CD4-positive, alpha-beta memory T cell (primary cell): Measurements from ENCODE around the gene MET. TPM values are rescaled to one million over a fixed set of nuclear protein-coding genes. Genes with fewer than 3 reads are reported as not detected.
A peak's percentile ranks its signal among the peaks of the same experiment; 100 is the strongest.

Experiments
- CTCF ChIA-PET: fragments of 350-600 bp; sonication (Branson Sonifier 250); formaldehyde crosslinking; loops from one replicate; lab custom pipeline; 2021; ENCODE audit warnings: inconsistent platforms; ENCODE audit not compliant: partially characterized antibody; lab: Charles Lee
- POLR2A ChIA-PET: fragments of 350-600 bp; sonication (Branson Sonifier 250); formaldehyde crosslinking; loops from one replicate; lab custom pipeline; 2021; ENCODE audit not compliant: partially characterized antibody; lab: Charles Lee
- DNase-seq, 5 donors: peaks; one replicate each; pipeline versions ENCODE4 v3.0.0 to v3.0.0-alpha.2; 2020 to 2022; ENCODE audit warnings: mixed read lengths in 1 of 5
- H3K27ac ChIP-seq: one replicate; pipeline ENCODE4 v1.7.0; 2013; ENCODE audit warnings: low read depth, low read length
- H3K27me3 ChIP-seq: 2 replicates; pipeline ENCODE4 v1.7.0; 2013; ENCODE audit warnings: mild to moderate bottlenecking, low read length, moderate library complexity; ENCODE audit not compliant: insufficient read depth
- H3K36me3 ChIP-seq: 2 replicates; pipeline ENCODE4 v1.7.0; 2013; ENCODE audit warnings: mild to moderate bottlenecking, low read length, moderate library complexity; ENCODE audit not compliant: insufficient read depth
- H3K4me1 ChIP-seq: 2 replicates; pipeline ENCODE4 v1.7.0; 2013; ENCODE audit warnings: mild to moderate bottlenecking, low read length, moderate library complexity; ENCODE audit not compliant: insufficient read depth
- H3K4me3 ChIP-seq, 2 donors: one replicate each; pipeline ENCODE4 v1.7.0; 2013; ENCODE audit warnings: low read length in 2 of 2, mild to moderate bottlenecking in 1 of 2
- H3K9me3 ChIP-seq, 2 donors: one replicate each; pipeline ENCODE4 v1.7.0; 2013; ENCODE audit warnings: low read length in 2 of 2, control low read depth in 1 of 2; ENCODE audit not compliant: control insufficient read depth in 1 of 2
- H3K27ac Mint-ChIP-seq, 7 donors: one replicate each; pipeline ENCODE4 v1.8.0; 2020 to 2021; ENCODE audit warnings: mixed read lengths in 7 of 7, mild to moderate bottlenecking in 6 of 7, inconsistent platforms in 3 of 7, moderate library complexity in 3 of 7
- H3K27me3 Mint-ChIP-seq, 2 donors: one replicate each; pipeline ENCODE4 v1.8.0; 2020 to 2021; ENCODE audit warnings: mixed read lengths in 2 of 2
- H3K36me3 Mint-ChIP-seq, 2 donors: one replicate each; pipeline ENCODE4 v1.8.0; 2020 to 2021; ENCODE audit warnings: mixed read lengths in 2 of 2, inconsistent platforms in 1 of 2, mild to moderate bottlenecking in 1 of 2
- H3K4me1 Mint-ChIP-seq, 4 donors: one replicate each; pipeline ENCODE4 v1.8.0; 2020 to 2021; ENCODE audit warnings: mixed read lengths in 4 of 4, mild to moderate bottlenecking in 1 of 4
- H3K4me3 Mint-ChIP-seq, 8 donors: one replicate each; pipeline ENCODE4 v1.8.0; 2020 to 2021; ENCODE audit warnings: mixed read lengths in 8 of 8, mild to moderate bottlenecking in 7 of 8, moderate library complexity in 6 of 8, inconsistent platforms in 3 of 8
- H3K9me3 Mint-ChIP-seq, 8 donors: one replicate each; pipeline ENCODE4 v1.8.0; 2020 to 2021; ENCODE audit warnings: mixed read lengths in 8 of 8, mild to moderate bottlenecking in 5 of 8, inconsistent platforms in 3 of 8, moderate library complexity in 1 of 8
- intact Hi-C: fragments of 100-400 bp; cut with micrococcal nuclease; formaldehyde crosslinking; loops from one replicate; pipeline ENCODE4 v1.15.1; 2023
- polyA plus RNA-seq, 2 donors: library from polyadenylated mRNA; unstranded; fragments of 300-500 nt; fragmentation: Illumina TruSeq; gene quantifications; one replicate each; pipeline ENCODE4 v1.2.3, GENCODE V29; 2021
- total RNA-seq, 2 experiments: library from RNA; stranded (reverse); gene quantifications; one replicate each; pipeline ENCODE4 v1.2.3, GENCODE V29; 2021

MET gene
- total and polyA plus RNA-seq, 4 experiments from 2014 or later: 0.23 to 0.47 TPM; not detected in 2

GRCh38 chr7:116665332-116665996 is 6.5 kb upstream of the MET start:
- Histone ChIP-seq H3K9me3 (no peaks in the 10 kb centered on the region), H3K27me3 (no peaks in the 10 kb centered on the region), H3K4me1 (no peaks in the 10 kb centered on the region), H3K4me3 (no peak overlapping the region), H3K27ac (no peak overlapping the region), H3K36me3 (no peaks in the 10 kb centered on the region)
- peaks cover 17 to 19% of the 10 kb centered on the region in 2 donors for H3K27me3 Mint-ChIP-seq
- ChIA-PET CTCF (no interaction called here), POLR2A (no interaction called here)
- no peak for DNase-seq
- H3K4me1 Mint-ChIP-seq: no peaks in the 10 kb centered on the region
- intact Hi-C loops: no loop called here
- H3K9me3 Mint-ChIP-seq: peaks cover 0 to 2% (median 0%) of the 10 kb centered on the region in 8 donors
- H3K27ac Mint-ChIP-seq: no peak overlapping the region
- H3K36me3 Mint-ChIP-seq: no peaks in the 10 kb centered on the region
- no peak overlapping the region for H3K4me3 Mint-ChIP-seq

- H3K36me3 Mint-ChIP-seq: no peaks in the 10 kb centered on the region
- H3K4me3 ChIP-seq: no peak overlapping the region
- H3K4me1 Mint-ChIP-seq: peaks cover 1 to 15% (median 6%) of the 10 kb centered on the region in 4 donors
- CTCF ChIA-PET: no interaction called here
- no peaks in the 10 kb centered on the region for H3K36me3 ChIP-seq
- no peak overlapping the region for H3K27ac ChIP-seq
- H3K27ac Mint-ChIP-seq: no peak overlapping the region
- H3K4me3 Mint-ChIP-seq: no peak overlapping the region
- no peak for DNase-seq
- H3K9me3 ChIP-seq: no peaks in the 10 kb centered on the region
- H3K27me3 Mint-ChIP-seq: peaks cover 35% of the 10 kb centered on the region in 2 donors
- peaks cover 10% of the 10 kb centered on the region for H3K27me3 ChIP-seq
- H3K4me1 ChIP-seq: no peaks in the 10 kb centered on the region
- POLR2A ChIA-PET: no interaction called here
- H3K9me3 Mint-ChIP-seq: no peaks in the 10 kb centered on the region
- intact Hi-C loops: no loop called here
Observed at GRCh38 chr7:116669769-116670168, 2.2 kb upstream of the MET start.

- intact Hi-C loops: no loop called here
Observed at GRCh38 chr7:116670409-116671015, 1.5 kb upstream of the MET start.

GRCh38 chr7:116671111-116671510 is 885 bp upstream of the MET start:
- intact Hi-C loops: no loop called here
- Histone ChIP-seq H3K27ac (no peak overlapping the region), H3K4me3 (no peak overlapping the region), H3K36me3 (no peaks in the 10 kb centered on the region), H3K4me1 (no peaks in the 10 kb centered on the region), H3K9me3 (no peaks in the 10 kb centered on the region), H3K27me3 (peaks cover 10% of the 10 kb centered on the region)
- Mint-ChIP-seq H3K4me1 (peaks cover 1 to 15% (median 6%) of the 10 kb centered on the region in 4 donors), H3K36me3 (no peaks in the 10 kb centered on the region), H3K9me3 (no peaks in the 10 kb centered on the region), H3K27ac (no peak overlapping the region), H3K4me3 (peak overlapping the region in 3 of 8 donors; percentile 8 to 71 (median 67)), H3K27me3 (peaks cover 32 to 35% of the 10 kb centered on the region in 2 donors)
- ChIA-PET POLR2A (no interaction called here), CTCF (no interaction called here)
- no peak for DNase-seq

More at GRCh38 chr7:116670409-116671015, 1.5 kb upstream of the MET start:
- no peak overlapping the region for H3K27ac ChIP-seq
- H3K27me3 Mint-ChIP-seq: peaks cover 35% of the 10 kb centered on the region in 2 donors
- no peaks in the 10 kb centered on the region for H3K9me3 ChIP-seq
- no peaks in the 10 kb centered on the region for H3K9me3 Mint-ChIP-seq
- peaks cover 1 to 15% (median 6%) of the 10 kb centered on the region in 4 donors for H3K4me1 Mint-ChIP-seq
- H3K27ac Mint-ChIP-seq: no peak overlapping the region
- no peaks in the 10 kb centered on the region for H3K36me3 Mint-ChIP-seq
- H3K4me1 ChIP-seq: no peaks in the 10 kb centered on the region
- H3K27me3 ChIP-seq: peaks cover 10% of the 10 kb centered on the region
- DNase-seq: no peak
- H3K36me3 ChIP-seq: no peaks in the 10 kb centered on the region
- CTCF ChIA-PET: no interaction called here
- H3K4me3 ChIP-seq: no peak overlapping the region
- H3K4me3 Mint-ChIP-seq: no peak overlapping the region
- POLR2A ChIA-PET: no interaction called here

- H3K36me3 ChIP-seq: no peaks in the 10 kb centered on the region
- intact Hi-C loops: no loop called here
- Mint-ChIP-seq H3K27ac (no peak overlapping the region), H3K36me3 (no peaks in the 10 kb centered on the region), H3K9me3 (peaks cover 0 to 2% (median 0%) of the 10 kb centered on the region in 8 donors), H3K4me3 (peak overlapping the region in 3 of 8 donors; percentile 16 to 58 (median 35)), H3K27me3 (peaks cover 32 to 40% of the 10 kb centered on the region in 2 donors), H3K4me1 (peaks cover 1 to 15% (median 6%) of the 10 kb centered on the region in 4 donors)
- H3K4me3 ChIP-seq: no peak overlapping the region
- H3K27me3 ChIP-seq: peaks cover 10% of the 10 kb centered on the region
- ChIA-PET POLR2A (no interaction called here), CTCF (no interaction called here)
- no peaks in the 10 kb centered on the region for H3K9me3 ChIP-seq
- no peak overlapping the region for H3K27ac ChIP-seq
- no peaks in the 10 kb centered on the region for H3K4me1 ChIP-seq
- DNase-seq: no peak
Observed at GRCh38 chr7:116672596-116673456, 830 bp downstream of the MET start.

- intact Hi-C loops: no loop called here
Observed at GRCh38 chr7:116673457-116673865, 1.5 kb downstream of the MET start.

More at GRCh38 chr7:116673457-116673865, 1.5 kb downstream of the MET start:
- Mint-ChIP-seq H3K36me3 (no peaks in the 10 kb centered on the region), H3K27me3 (peaks cover 32 to 40% of the 10 kb centered on the region in 2 donors), H3K4me3 (no peak overlapping the region), H3K9me3 (peaks cover 0 to 2% (median 0%) of the 10 kb centered on the region in 8 donors), H3K27ac (no peak overlapping the region), H3K4me1 (peaks cover 1 to 15% (median 7%) of the 10 kb centered on the region in 4 donors)
- Histone ChIP-seq H3K4me1 (no peaks in the 10 kb centered on the region), H3K36me3 (no peaks in the 10 kb centered on the region), H3K27me3 (peaks cover 10% of the 10 kb centered on the region), H3K4me3 (no peak overlapping the region), H3K27ac (no peak overlapping the region), H3K9me3 (no peaks in the 10 kb centered on the region)
- DNase-seq: no peak
- ChIA-PET CTCF (no interaction called here), POLR2A (no interaction called here)
